GM12891 (cell line): ENCODE results near the gene MT1H.

Experiments used
- PAX5 ChIP-seq: IDR thresholded peaks from 2 replicates; pipeline ENCODE4 v1.6.1; 2011; ENCODE audit warnings: low read length, moderate library complexity, mild to moderate bottlenecking; ENCODE audit not compliant: insufficient read depth, severe bottlenecking
- POLR2A ChIP-seq: IDR thresholded peaks from 2 replicates; pipeline ENCODE4 v1.6.1; 2011; ENCODE audit warnings: low read depth, low read length, control low read depth
- POLR2AphosphoS5 ChIP-seq: IDR thresholded peaks from 2 replicates; pipeline ENCODE4 v1.6.1; 2011; ENCODE audit warnings: low read depth, low read length, control low read depth
- SPI1 ChIP-seq: IDR thresholded peaks from 2 replicates; pipeline ENCODE4 v1.6.1; 2011; ENCODE audit warnings: low read depth, low read length, control low read depth
- TAF1 ChIP-seq: IDR thresholded peaks from 2 replicates; pipeline ENCODE4 v1.6.1; 2011; ENCODE audit warnings: low read depth, low read length, control low read depth

DNA sequence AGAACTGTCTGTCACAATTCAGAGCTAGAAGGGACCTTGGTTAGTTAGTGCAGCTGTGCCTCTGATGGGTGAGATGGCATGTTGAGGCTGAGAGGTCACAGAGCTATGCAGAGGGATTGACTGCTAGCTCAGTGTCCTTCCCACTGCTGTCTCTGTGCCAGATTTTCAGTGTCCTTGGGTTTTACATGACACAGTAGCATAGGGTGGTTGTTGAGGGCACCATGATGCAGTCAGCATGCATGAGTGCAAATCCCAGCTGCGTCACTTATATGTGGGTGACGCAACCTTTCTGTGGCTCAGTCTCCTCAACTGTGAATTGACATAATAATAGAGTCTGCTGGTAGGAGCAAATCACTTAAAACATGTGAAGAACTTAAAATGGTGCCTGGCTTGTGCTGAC, 28.4 kb upstream of the MT1H start:
- TF ChIP-seq TAF1 (no peak), POLR2A (no peak), PAX5 (no peak), POLR2AphosphoS5 (no peak), SPI1 (no peak)
